Esophagus squamous epithelium (tissue), 5 donors: ENCODE measurements around the gene MMP7. TPM values are rescaled to one million over a fixed set of nuclear protein-coding genes. Genes with fewer than 3 reads are reported as not detected.

Experiments used
- DNase-seq: peaks from one replicate; lab custom pipeline; 2025; lab: John Stamatoyannopoulos, UW
- H3K27ac ChIP-seq, 4 donors: fragments of 200-600 bp; sonication (generic); one replicate each; pipeline ENCODE4 v1.5.1; 2016 to 2019; ENCODE audit warnings: mild to moderate bottlenecking in 1 of 4
- H3K27me3 ChIP-seq, 4 donors: fragments of 200-600 bp; sonication (generic); 1 replicate in 3 of 4; 2 replicates in 1 of 4; pipeline versions ENCODE4 v1.5.1 to v1.6.0; 2017 to 2021; ENCODE audit warnings: antibody characterized with exemption in 1 of 4
- H3K36me3 ChIP-seq, 3 donors: fragments of 200-600 bp; sonication (generic); one replicate each; pipeline ENCODE4 v1.5.1; 2016 to 2019
- H3K4me1 ChIP-seq, 3 donors: fragments of 200-600 bp; sonication (generic); one replicate each; pipeline ENCODE4 v1.5.1; 2017 to 2019
- H3K4me3 ChIP-seq, 4 donors: fragments of 200-600 bp; sonication (generic); 1 replicate in 3 of 4; 2 replicates in 1 of 4; pipeline ENCODE4 v1.5.1; 2016 to 2019; ENCODE audit warnings: mild to moderate bottlenecking in 2 of 4, moderate library complexity in 1 of 4
- H3K9me3 ChIP-seq, 3 donors: fragments of 200-600 bp; sonication (generic); one replicate each; pipeline ENCODE4 v1.5.1; 2016 to 2019
- CTCF ChIP-seq, 6 experiments: fragments of 450-650 bp in 4 of 6; fragments of 200-600 bp in 2 of 6; sonication (generic) in 2 of 6; IDR thresholded peaks; one replicate each; pipeline ENCODE4 v1.5.1; 2016 to 2019; ENCODE audit warnings: antibody characterized with exemption in 6 of 6, mild to moderate bottlenecking in 4 of 6, moderate library complexity in 4 of 6
- POLR2A ChIP-seq, 4 donors: fragments of 450-650 bp; IDR thresholded peaks; one replicate each; pipeline ENCODE4 v1.6.1; 2017; ENCODE audit warnings: antibody characterized with exemption in 4 of 4, mild to moderate bottlenecking in 4 of 4, moderate library complexity in 3 of 4
- WGBS, 2 donors: methylation state at CpG; one replicate each; pipeline ENCODE4 v1.1.5; 2018; 5-methylcytosine and 5-hydroxymethylcytosine counted together
- intact Hi-C: fragments of 100-400 bp; cut with DNase I; formaldehyde crosslinking; loops from one replicate; pipeline ENCODE4 v1.15.0; 2022
- total RNA-seq, 4 donors: library from RNA; depleted of rRNA; stranded (reverse); fragments of >200 nt; gene quantifications; one replicate each; pipeline ENCODE4 v1.1.0, GENCODE V29; 2016
- donor health status: DM: yes; HTN: yes; CAD: no.

Gene MMP7
- total RNA-seq, 4 donors from 2014 or later: 35.8 TPM; not detected in 3

GRCh38 chr11:102499151-102499550 is 31.4 kb downstream of the MMP7 start:
- TF ChIP-seq POLR2A (IDR thresholded peaks at IDR 0.05) (no peak), CTCF (IDR thresholded peaks at IDR 0.05) (no peak)
- H3K36me3 ChIP-seq: no peaks in the 10 kb centered on the region
- H3K27me3 ChIP-seq: peaks cover 0 to 6% (median 0%) of the 10 kb centered on the region in 4 donors
- no peak overlapping the region for H3K4me3 ChIP-seq
- no peak overlapping the region for H3K27ac ChIP-seq
- peaks cover 0 to 23% (median 4%) of the 10 kb centered on the region in 3 donors for H3K4me1 ChIP-seq
- no peak for DNase-seq
- H3K9me3 ChIP-seq: no peaks in the 10 kb centered on the region
- intact Hi-C loops: loop anchor here (5.0 to 10.0 kb wide), 2 partner anchors 114 to 212 kb away; no protein-coding TSS in a partner anchor
- 92 to 95% methylated on average over 3 of the region's 3 CpGs for WGBS, 2 donors

- H3K27me3 ChIP-seq: peaks cover 0 to 6% (median 0%) of the 10 kb centered on the region in 4 donors
- H3K36me3 ChIP-seq: no peaks in the 10 kb centered on the region
- TF ChIP-seq POLR2A (IDR thresholded peaks at IDR 0.05) (no peak), CTCF (IDR thresholded peaks at IDR 0.05) (no peak)
- 83 to 100% methylated on average over 1 to 3 of the region's 4 CpGs for WGBS, 2 donors
- H3K27ac ChIP-seq: no peak overlapping the region
- DNase-seq: no peak
- H3K4me1 ChIP-seq: peaks cover 0 to 30% (median 4%) of the 10 kb centered on the region in 3 donors
- H3K4me3 ChIP-seq: no peak overlapping the region
- no peaks in the 10 kb centered on the region for H3K9me3 ChIP-seq
- intact Hi-C loops: loop anchor here (5.0 to 10.0 kb wide), 2 partner anchors 112 to 210 kb away; no protein-coding TSS in a partner anchor
Observed at GRCh38 chr11:102497061-102497460, 33.5 kb downstream of the MMP7 start.

- Histone ChIP-seq H3K9me3 (no peaks in the 10 kb centered on the region), H3K4me3 (no peak overlapping the region), H3K4me1 (peaks cover 0 to 30% (median 4%) of the 10 kb centered on the region in 3 donors), H3K36me3 (no peaks in the 10 kb centered on the region), H3K27ac (no peak overlapping the region), H3K27me3 (peaks cover 0 to 6% (median 0%) of the 10 kb centered on the region in 4 donors)
- WGBS, 2 donors: 29 to 38% methylated on average over 11 to 12 of the region's 12 CpGs
- intact Hi-C loops: loop anchor here (5.0 to 10.0 kb wide), 2 partner anchors 111 to 208 kb away; no protein-coding TSS in a partner anchor
- no peak for DNase-seq
- peak; percentile 54 to 81 (median 72) for TF ChIP-seq CTCF (IDR thresholded peaks at IDR 0.05)
- TF ChIP-seq POLR2A (IDR thresholded peaks at IDR 0.05): no peak
Observed at GRCh38 chr11:102495161-102496042, 35.1 kb downstream of the MMP7 start.

GRCh38 chr11:102494216-102494615 is 36.3 kb downstream of the MMP7 start:
- Histone ChIP-seq H3K27me3 (peaks cover 0 to 6% (median 0%) of the 10 kb centered on the region in 4 donors), H3K4me1 (peaks cover 0 to 31% (median 4%) of the 10 kb centered on the region in 3 donors), H3K36me3 (no peaks in the 10 kb centered on the region), H3K4me3 (no peak overlapping the region), H3K27ac (no peak overlapping the region), H3K9me3 (no peaks in the 10 kb centered on the region)
- 50 to 56% methylated on average over 6 of the region's 6 CpGs for WGBS, 2 donors
- intact Hi-C loops: loop anchor here (5.0 to 10.0 kb wide), 2 partner anchors 42 to 109 kb away; partner anchors contain the start of gene TMEM123
- TF ChIP-seq CTCF (IDR thresholded peaks at IDR 0.05) (no peak), POLR2A (IDR thresholded peaks at IDR 0.05) (no peak)
- DNase-seq: no peak

GRCh38 chr11:102493524-102493923 is 37.0 kb downstream of the MMP7 start:
- Histone ChIP-seq H3K9me3 (no peaks in the 10 kb centered on the region), H3K27me3 (peaks cover 0 to 6% (median 0%) of the 10 kb centered on the region in 4 donors), H3K4me1 (peaks cover 0 to 36% (median 4%) of the 10 kb centered on the region in 3 donors), H3K4me3 (no peak overlapping the region), H3K36me3 (no peaks in the 10 kb centered on the region), H3K27ac (no peak overlapping the region)
- intact Hi-C loops: loop anchor here (5.0 to 10.0 kb wide), 2 partner anchors 41 to 109 kb away; partner anchors contain the start of gene TMEM123
- TF ChIP-seq CTCF (IDR thresholded peaks at IDR 0.05): no peak
- TF ChIP-seq POLR2A (IDR thresholded peaks at IDR 0.05): no peak
- no peak for DNase-seq
- WGBS, 2 donors: 43 to 47% methylated on average over 5 of the region's 5 CpGs
